K562 (cell line): ENCODE results near the gene SLC2A14. TPM values are rescaled to one million over a fixed set of nuclear protein-coding genes. Genes with fewer than 3 reads are reported as not detected.

Experiments used
- ATAC-seq: fragments of 200-7000 bp; cut with Tn5 transposase; 3 replicates; pipeline ENCODE4 v1.9.1; 2020; ENCODE audit warnings: moderate library complexity
- BruUV-seq: library from RNA; stranded (reverse); fragments of 400-500 nt; replicated peaks from 2 replicates; lab custom pipeline; 2021; lab: Mats Ljungman, UMichigan
- CTCF ChIA-PET: fragments of 300-600 bp; formaldehyde crosslinking; extraction: SDS; loops from one replicate; lab custom pipeline; 2021; ENCODE audit warnings: low intra/inter-chr PET ratio; lab: Yijun Ruan, JAX
- POLR2A ChIA-PET: fragments of 300-600, 350-650 bp; sonication (Branson Sonifier 250); formaldehyde crosslinking; extraction: SDS; loops from one replicate; lab custom pipeline; 2021; ENCODE audit warnings: antibody characterized with exemption, inconsistent platforms; lab: Yijun Ruan, JAX
- DNase-seq, 4 experiments: peaks; one replicate each; pipeline versions ENCODE4 v3.0.0 to v3.0.0-alpha.2; 2011 to 2018; ENCODE audit warnings: low spot score in 3 of 4, mixed read lengths in 3 of 4; ENCODE audit errors: extremely low read depth in 1 of 4
- FAIRE-seq: peaks from 2 replicates; lab custom pipeline; 2011; peaks lifted over from hg19 to GRCh38; lab: Jason Lieb, UNC
- H2AFZ ChIP-seq: 2 replicates; pipeline ENCODE4 v1.6.0; 2011; ENCODE audit warnings: low read depth, low read length, control low read depth, inconsistent platforms
- H3K27ac ChIP-seq: fragments of 200-600 bp; 3 replicates; pipeline ENCODE4 v1.8.0; 2011; ENCODE audit warnings: low read depth, mild to moderate bottlenecking, control low read depth, inconsistent platforms, low read length, moderate library complexity, mixed read lengths; ENCODE audit errors: extremely low read depth
- H3K27me3 ChIP-seq, 2 experiments: fragments of 300-600 bp in 1 of 2; 2 replicates in 1 of 2; 3 replicates in 1 of 2; pipeline versions ENCODE4 v1.6.0 to v1.8.0; 2011; ENCODE audit warnings: inconsistent platforms in 2 of 2, low read length in 2 of 2, mild to moderate bottlenecking in 1 of 2, mixed read lengths in 1 of 2, moderate library complexity in 1 of 2; ENCODE audit not compliant: control insufficient read depth in 2 of 2, insufficient read depth in 2 of 2
- H3K36me3 ChIP-seq: fragments of 300-600 bp; 3 replicates; pipeline ENCODE4 v1.8.0; 2011; ENCODE audit warnings: mild to moderate bottlenecking, low read length, inconsistent platforms; ENCODE audit not compliant: control insufficient read depth, insufficient read depth
- H3K4me1 ChIP-seq, 2 experiments: fragments of 200-600 bp in 1 of 2; replicated peaks in 1 of 2; 2 replicates in 1 of 2; 3 replicates in 1 of 2; pipeline versions ENCODE4 v1.5.1 to v1.8.0; 2011; ENCODE audit warnings: inconsistent platforms in 2 of 2, low read length in 2 of 2, mild to moderate bottlenecking in 1 of 2, mixed read lengths in 1 of 2, moderate library complexity in 1 of 2; ENCODE audit not compliant: control insufficient read depth in 2 of 2, insufficient read depth in 2 of 2
- H3K4me2 ChIP-seq: 2 replicates; pipeline ENCODE4 v1.6.1; 2011; ENCODE audit warnings: low read length, control low read depth, inconsistent platforms, mixed read lengths; ENCODE audit not compliant: insufficient read depth
- H3K4me3 ChIP-seq: fragments of 200-600 bp; sonication (generic), shearing (Covaris generic); 2 replicates; pipeline ENCODE4 v1.5.1; 2016; ENCODE audit warnings: control low read depth, inconsistent platforms
- H3K79me2 ChIP-seq: fragments of 200-600 bp; 3 replicates; pipeline ENCODE4 v1.8.0; 2011; ENCODE audit warnings: low read length, inconsistent platforms; ENCODE audit not compliant: control insufficient read depth, insufficient read depth
- H3K9ac ChIP-seq, 2 experiments: 2 replicates each; pipeline versions ENCODE4 v1.6.0 to v1.6.1; 2011; ENCODE audit warnings: low read depth in 2 of 2, low read length in 2 of 2, control low read depth in 1 of 2, inconsistent platforms in 1 of 2, mild to moderate bottlenecking in 1 of 2, mixed read lengths in 1 of 2; ENCODE audit not compliant: insufficient read depth in 1 of 2
- H3K9me1 ChIP-seq: one replicate; pipeline ENCODE4 v1.6.0; 2011; ENCODE audit warnings: inconsistent platforms, mild to moderate bottlenecking, low read length, moderate library complexity; ENCODE audit not compliant: control insufficient read depth, insufficient read depth
- H3K9me3 ChIP-seq: replicated peaks from 2 replicates; pipeline ENCODE4 v1.5.1; 2011; ENCODE audit warnings: low read depth, low read length, inconsistent platforms; ENCODE audit not compliant: control insufficient read depth, insufficient read depth
- H4K20me1 ChIP-seq: replicated peaks from 2 replicates; pipeline ENCODE4 v1.6.1; 2011; ENCODE audit warnings: low read length, inconsistent platforms, mixed read lengths; ENCODE audit not compliant: control insufficient read depth, insufficient read depth
- CREM ChIP-seq: IDR thresholded peaks from 2 replicates; pipeline ENCODE4 v1.6.1; 2014; ENCODE audit warnings: antibody characterized with exemption, low read depth
- GATA2 ChIP-seq: sonication (generic); formaldehyde crosslinking; IDR thresholded peaks from 2 replicates; pipeline ENCODE4 v1.4.0; 2020; ENCODE audit warnings: mild to moderate bottlenecking, missing genetic modification reagents
- NELFE ChIP-seq: IDR thresholded peaks from 2 replicates; pipeline ENCODE4 v1.6.1; 2011; ENCODE audit warnings: mild to moderate bottlenecking; ENCODE audit not compliant: insufficient read depth, insufficient read length
- PHB ChIP-seq: fragments of 250-450 bp; sonication (Bioruptor Pico); IDR thresholded peaks from 2 replicates; pipeline ENCODE4 v1.5.0; 2021
- ZNF197 ChIP-seq: fragments of 200-800 bp; sonication (Bioruptor generic); IDR thresholded peaks from 2 replicates; pipeline ENCODE4 v1.6.1; 2016; ENCODE audit warnings: low read depth, missing genetic modification characterization, missing compliant biosample characterization
- ZNF444 ChIP-seq: fragments of 250-450 bp; sonication (Bioruptor Pico); IDR thresholded peaks from 2 replicates; pipeline ENCODE4 v1.4.0; 2020; ENCODE audit warnings: mild to moderate bottlenecking, moderate library complexity
- ZNF57 ChIP-seq: fragments of 450-650 bp; formaldehyde crosslinking; IDR thresholded peaks from 2 replicates; pipeline ENCODE4 v1.4.0; 2020; ENCODE audit warnings: mild to moderate bottlenecking, moderate library complexity
- WGBS: fragments of 100-300 bp; shearing (Covaris generic); methylation state at CpG from one replicate; pipeline ENCODE4 v1.1.6; 2016; ENCODE audit warnings: low coverage, mixed read lengths; ENCODE audit not compliant: insufficient coverage; ENCODE audit errors: missing lambda C conversion rate; 5-methylcytosine and 5-hydroxymethylcytosine counted together
- in situ Hi-C: fragments of 300-500 bp; cut with MboI; formaldehyde crosslinking; loops from 4 replicates; pipeline ENCODE4 v1.15.0; 2018; ENCODE audit warnings: inconsistent platforms, mixed read lengths
- intact Hi-C: fragments of 100-400 bp; cut with micrococcal nuclease; formaldehyde crosslinking; loops from 2 replicates; pipeline ENCODE4 v1.14.2; 2022
- polyA plus RNA-seq, 8 experiments: library from polyadenylated mRNA; depleted of rRNA in 4 of 8; stranded (reverse) in 5 of 8; unstranded in 3 of 8; fragments of >200 nt; fragmentation: Nextera tagmentation in 2 of 8; fragmentation: Illumina TruSeq in 1 of 8; extraction: Ambion mirVana in 2 of 8; extraction: Trizol in 1 of 8; gene quantifications; 2 replicates each; pipeline versions ENCODE4 v1.2.1 to v1.2.3, GENCODE V29; 2011 to 2014; ENCODE audit warnings: inconsistent platforms in 1 of 8, missing spikeins in 1 of 8
- total RNA-seq, 7 experiments: library from RNA; depleted of rRNA in 6 of 7; stranded (reverse); fragments of >200 nt in 6 of 7; fragmentation: Illumina TruSeq in 2 of 7; extraction: Trizol in 2 of 7; gene quantifications; 2 replicates each; pipeline versions ENCODE4 v1.2.1 to v1.2.3, GENCODE V29; 2011 to 2021; ENCODE audit warnings: low replicate concordance in 1 of 7
- TF ChIP-seq, protein P1 (sequence below): fragments of 250-450 bp; sonication (Bioruptor Pico); IDR thresholded peaks from 2 replicates; pipeline ENCODE4 v1.4.0; 2020
- TF ChIP-seq, protein P2 (sequence below): IDR thresholded peaks from 2 replicates; pipeline ENCODE4 v1.6.1; 2014; ENCODE audit warnings: antibody characterized with exemption
- TF ChIP-seq, protein P3 (sequence below): fragments of 250-450 bp; sonication (Bioruptor Pico); IDR thresholded peaks from 2 replicates; pipeline ENCODE4 v1.9.0; 2021; ENCODE audit warnings: mild to moderate bottlenecking
- TF ChIP-seq, protein P4 (sequence below): fragments of 450-650 bp; formaldehyde crosslinking; conservative IDR thresholded peaks from 2 replicates; pipeline ENCODE4 v1.4.0; 2022; ENCODE audit warnings: mild to moderate bottlenecking, missing genetic modification characterization

Gene SLC2A14
- total and polyA plus RNA-seq, 9 of the 15 experiments (the other 6 are each of a cell fraction or from before 2014, with no cell fraction given) = 0.13 to 8.9 (median 4.8) TPM; not detected in 1

- Histone ChIP-seq H3K4me3 (no peak overlapping the region), H3K4me2 (no peak overlapping the region), H3K9me3 (no peaks in the 10 kb centered on the region), H2AFZ (no peak overlapping the region), H3K4me1 (no peaks in the 10 kb centered on the region), H3K27me3 (peaks cover 2 to 10% of the 10 kb centered on the region in 2 experiments; a peak in 3 of 5 replicates), H4K20me1 (no peaks in the 10 kb centered on the region), H3K79me2 (no peaks in the 10 kb centered on the region), H3K9me1 (no peaks in the 10 kb centered on the region), H3K9ac (no peak overlapping the region), H3K36me3 (no peaks in the 10 kb centered on the region), H3K27ac (no peak overlapping the region)
- FAIRE-seq (no peak), DNase-seq (no peak), ATAC-seq (no peak)
- intact Hi-C loops (no loop called here), in situ Hi-C loops (no loop called here)
- ChIA-PET POLR2A (no interaction called here), CTCF (no interaction called here)
- no peak for TF ChIP-seq GATA2
- TF ChIP-seq, protein P1, sequence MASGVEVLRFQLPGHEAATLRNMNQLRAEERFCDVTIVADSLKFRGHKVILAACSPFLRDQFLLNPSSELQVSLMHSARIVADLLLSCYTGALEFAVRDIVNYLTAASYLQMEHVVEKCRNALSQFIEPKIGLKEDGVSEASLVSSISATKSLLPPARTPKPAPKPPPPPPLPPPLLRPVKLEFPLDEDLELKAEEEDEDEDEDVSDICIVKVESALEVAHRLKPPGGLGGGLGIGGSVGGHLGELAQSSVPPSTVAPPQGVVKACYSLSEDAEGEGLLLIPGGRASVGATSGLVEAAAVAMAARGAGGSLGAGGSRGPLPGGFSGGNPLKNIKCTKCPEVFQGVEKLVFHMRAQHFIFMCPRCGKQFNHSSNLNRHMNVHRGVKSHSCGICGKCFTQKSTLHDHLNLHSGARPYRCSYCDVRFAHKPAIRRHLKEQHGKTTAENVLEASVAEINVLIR (CRISPR knock-in tag) = no peak
- no peak for TF ChIP-seq PHB (CRISPR knock-in tag)
- no peak for TF ChIP-seq ZNF444 (CRISPR knock-in tag)
- TF ChIP-seq, protein P2, sequence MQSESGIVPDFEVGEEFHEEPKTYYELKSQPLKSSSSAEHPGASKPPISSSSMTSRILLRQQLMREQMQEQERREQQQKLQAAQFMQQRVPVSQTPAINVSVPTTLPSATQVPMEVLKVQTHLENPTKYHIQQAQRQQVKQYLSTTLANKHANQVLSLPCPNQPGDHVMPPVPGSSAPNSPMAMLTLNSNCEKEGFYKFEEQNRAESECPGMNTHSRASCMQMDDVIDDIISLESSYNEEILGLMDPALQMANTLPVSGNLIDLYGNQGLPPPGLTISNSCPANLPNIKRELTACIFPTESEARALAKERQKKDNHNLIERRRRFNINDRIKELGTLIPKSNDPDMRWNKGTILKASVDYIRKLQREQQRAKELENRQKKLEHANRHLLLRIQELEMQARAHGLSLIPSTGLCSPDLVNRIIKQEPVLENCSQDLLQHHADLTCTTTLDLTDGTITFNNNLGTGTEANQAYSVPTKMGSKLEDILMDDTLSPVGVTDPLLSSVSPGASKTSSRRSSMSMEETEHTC = no peak
- TF ChIP-seq, protein P3, sequence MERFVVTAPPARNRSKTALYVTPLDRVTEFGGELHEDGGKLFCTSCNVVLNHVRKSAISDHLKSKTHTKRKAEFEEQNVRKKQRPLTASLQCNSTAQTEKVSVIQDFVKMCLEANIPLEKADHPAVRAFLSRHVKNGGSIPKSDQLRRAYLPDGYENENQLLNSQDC (CRISPR knock-in tag) = no peak
- no peak for TF ChIP-seq ZNF57
- TF ChIP-seq NELFE = no peak
- no peak for TF ChIP-seq ZNF197 (CRISPR knock-in tag)
- no peak for TF ChIP-seq CREM
- TF ChIP-seq, protein P4, sequence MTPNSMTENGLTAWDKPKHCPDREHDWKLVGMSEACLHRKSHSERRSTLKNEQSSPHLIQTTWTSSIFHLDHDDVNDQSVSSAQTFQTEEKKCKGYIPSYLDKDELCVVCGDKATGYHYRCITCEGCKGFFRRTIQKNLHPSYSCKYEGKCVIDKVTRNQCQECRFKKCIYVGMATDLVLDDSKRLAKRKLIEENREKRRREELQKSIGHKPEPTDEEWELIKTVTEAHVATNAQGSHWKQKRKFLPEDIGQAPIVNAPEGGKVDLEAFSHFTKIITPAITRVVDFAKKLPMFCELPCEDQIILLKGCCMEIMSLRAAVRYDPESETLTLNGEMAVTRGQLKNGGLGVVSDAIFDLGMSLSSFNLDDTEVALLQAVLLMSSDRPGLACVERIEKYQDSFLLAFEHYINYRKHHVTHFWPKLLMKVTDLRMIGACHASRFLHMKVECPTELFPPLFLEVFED (CRISPR knock-in tag) = no peak
- no TSS peak for BruUV-seq
- WGBS = 0% methylated on average over 8 of the region's 13 CpGs
Observed at GRCh38 chr12:7787574-7788293, 85.0 kb downstream of the SLC2A14 start.
